Astrocyte (in vitro differentiated cells and primary cell): Measurements from ENCODE around the gene C16orf54.

Experiments used
- EZH2 ChIP-seq: IDR thresholded peaks from 2 replicates; pipeline ENCODE4 v1.6.1; 2012; ENCODE audit warnings: mild to moderate bottlenecking, low read length, inconsistent platforms; ENCODE audit not compliant: insufficient read depth
- TF ChIP-seq, protein P1 (sequence below): IDR thresholded peaks from 2 replicates; pipeline ENCODE4 v1.5.1; 2011; ENCODE audit warnings: low read depth, mild to moderate bottlenecking, inconsistent platforms, low read length, moderate library complexity; ENCODE audit not compliant: insufficient read depth

- TF ChIP-seq, protein P1, sequence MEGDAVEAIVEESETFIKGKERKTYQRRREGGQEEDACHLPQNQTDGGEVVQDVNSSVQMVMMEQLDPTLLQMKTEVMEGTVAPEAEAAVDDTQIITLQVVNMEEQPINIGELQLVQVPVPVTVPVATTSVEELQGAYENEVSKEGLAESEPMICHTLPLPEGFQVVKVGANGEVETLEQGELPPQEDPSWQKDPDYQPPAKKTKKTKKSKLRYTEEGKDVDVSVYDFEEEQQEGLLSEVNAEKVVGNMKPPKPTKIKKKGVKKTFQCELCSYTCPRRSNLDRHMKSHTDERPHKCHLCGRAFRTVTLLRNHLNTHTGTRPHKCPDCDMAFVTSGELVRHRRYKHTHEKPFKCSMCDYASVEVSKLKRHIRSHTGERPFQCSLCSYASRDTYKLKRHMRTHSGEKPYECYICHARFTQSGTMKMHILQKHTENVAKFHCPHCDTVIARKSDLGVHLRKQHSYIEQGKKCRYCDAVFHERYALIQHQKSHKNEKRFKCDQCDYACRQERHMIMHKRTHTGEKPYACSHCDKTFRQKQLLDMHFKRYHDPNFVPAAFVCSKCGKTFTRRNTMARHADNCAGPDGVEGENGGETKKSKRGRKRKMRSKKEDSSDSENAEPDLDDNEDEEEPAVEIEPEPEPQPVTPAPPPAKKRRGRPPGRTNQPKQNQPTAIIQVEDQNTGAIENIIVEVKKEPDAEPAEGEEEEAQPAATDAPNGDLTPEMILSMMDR, result no peak
- TF ChIP-seq EZH2, result no peak
These were observed 18.3 kb downstream of the C16orf54 start for GRCh38 chr16:29727452-29727851.
